ENCODE measurements around the gene FANCC.

DNA sequence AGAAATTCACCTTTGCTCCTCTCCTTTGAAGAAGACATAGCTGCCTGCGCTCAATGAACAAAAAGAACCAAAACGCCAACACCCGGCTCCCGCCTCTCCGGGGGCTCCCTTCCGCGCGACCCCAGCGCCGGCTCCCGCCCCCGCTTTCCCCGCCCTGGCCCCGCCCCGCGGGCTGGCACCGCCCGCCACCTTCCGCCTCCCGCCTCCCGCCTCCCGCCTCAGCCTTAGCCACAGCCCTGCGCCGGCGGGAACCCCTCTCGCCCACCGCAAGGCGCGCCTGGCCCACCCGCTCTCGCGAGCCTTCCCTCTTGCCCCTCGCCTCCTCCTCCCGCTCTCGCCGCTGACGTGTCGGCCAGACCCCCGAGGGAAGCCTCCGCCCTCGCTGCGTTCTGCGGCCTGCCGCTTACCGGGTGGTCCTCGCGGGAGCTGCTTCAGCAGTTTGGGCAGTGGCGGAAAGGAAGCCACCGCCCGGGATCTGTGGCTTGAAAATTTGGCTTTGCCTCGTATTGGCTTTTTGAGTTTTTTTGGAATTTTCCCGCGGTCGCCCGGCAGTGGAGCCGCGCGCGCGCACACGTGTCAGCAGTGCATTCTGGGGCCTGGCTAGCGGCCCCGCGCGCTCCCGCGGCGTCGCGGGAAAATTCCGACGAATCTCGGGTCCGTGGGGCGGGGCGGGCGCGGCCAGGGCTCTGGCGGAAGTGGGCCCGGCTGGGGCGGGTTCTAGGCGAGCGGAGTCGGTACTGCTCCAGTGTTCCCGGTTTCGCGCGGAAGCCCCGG lies at the start of gene FANCC:
- TF ChIP-seq, protein P1, sequence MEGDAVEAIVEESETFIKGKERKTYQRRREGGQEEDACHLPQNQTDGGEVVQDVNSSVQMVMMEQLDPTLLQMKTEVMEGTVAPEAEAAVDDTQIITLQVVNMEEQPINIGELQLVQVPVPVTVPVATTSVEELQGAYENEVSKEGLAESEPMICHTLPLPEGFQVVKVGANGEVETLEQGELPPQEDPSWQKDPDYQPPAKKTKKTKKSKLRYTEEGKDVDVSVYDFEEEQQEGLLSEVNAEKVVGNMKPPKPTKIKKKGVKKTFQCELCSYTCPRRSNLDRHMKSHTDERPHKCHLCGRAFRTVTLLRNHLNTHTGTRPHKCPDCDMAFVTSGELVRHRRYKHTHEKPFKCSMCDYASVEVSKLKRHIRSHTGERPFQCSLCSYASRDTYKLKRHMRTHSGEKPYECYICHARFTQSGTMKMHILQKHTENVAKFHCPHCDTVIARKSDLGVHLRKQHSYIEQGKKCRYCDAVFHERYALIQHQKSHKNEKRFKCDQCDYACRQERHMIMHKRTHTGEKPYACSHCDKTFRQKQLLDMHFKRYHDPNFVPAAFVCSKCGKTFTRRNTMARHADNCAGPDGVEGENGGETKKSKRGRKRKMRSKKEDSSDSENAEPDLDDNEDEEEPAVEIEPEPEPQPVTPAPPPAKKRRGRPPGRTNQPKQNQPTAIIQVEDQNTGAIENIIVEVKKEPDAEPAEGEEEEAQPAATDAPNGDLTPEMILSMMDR (IDR thresholded peaks at IDR 0.05; ENCODE audit: low read depth, low read length, missing input control), result no peak
- TF ChIP-seq, protein P2, sequence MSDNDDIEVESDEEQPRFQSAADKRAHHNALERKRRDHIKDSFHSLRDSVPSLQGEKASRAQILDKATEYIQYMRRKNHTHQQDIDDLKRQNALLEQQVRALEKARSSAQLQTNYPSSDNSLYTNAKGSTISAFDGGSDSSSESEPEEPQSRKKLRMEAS (IDR thresholded peaks at IDR 0.05), result no peak
- no peak for TF ChIP-seq TAF1 (conservative IDR thresholded peaks at IDR 0.05)
- TF ChIP-seq, protein P3, sequence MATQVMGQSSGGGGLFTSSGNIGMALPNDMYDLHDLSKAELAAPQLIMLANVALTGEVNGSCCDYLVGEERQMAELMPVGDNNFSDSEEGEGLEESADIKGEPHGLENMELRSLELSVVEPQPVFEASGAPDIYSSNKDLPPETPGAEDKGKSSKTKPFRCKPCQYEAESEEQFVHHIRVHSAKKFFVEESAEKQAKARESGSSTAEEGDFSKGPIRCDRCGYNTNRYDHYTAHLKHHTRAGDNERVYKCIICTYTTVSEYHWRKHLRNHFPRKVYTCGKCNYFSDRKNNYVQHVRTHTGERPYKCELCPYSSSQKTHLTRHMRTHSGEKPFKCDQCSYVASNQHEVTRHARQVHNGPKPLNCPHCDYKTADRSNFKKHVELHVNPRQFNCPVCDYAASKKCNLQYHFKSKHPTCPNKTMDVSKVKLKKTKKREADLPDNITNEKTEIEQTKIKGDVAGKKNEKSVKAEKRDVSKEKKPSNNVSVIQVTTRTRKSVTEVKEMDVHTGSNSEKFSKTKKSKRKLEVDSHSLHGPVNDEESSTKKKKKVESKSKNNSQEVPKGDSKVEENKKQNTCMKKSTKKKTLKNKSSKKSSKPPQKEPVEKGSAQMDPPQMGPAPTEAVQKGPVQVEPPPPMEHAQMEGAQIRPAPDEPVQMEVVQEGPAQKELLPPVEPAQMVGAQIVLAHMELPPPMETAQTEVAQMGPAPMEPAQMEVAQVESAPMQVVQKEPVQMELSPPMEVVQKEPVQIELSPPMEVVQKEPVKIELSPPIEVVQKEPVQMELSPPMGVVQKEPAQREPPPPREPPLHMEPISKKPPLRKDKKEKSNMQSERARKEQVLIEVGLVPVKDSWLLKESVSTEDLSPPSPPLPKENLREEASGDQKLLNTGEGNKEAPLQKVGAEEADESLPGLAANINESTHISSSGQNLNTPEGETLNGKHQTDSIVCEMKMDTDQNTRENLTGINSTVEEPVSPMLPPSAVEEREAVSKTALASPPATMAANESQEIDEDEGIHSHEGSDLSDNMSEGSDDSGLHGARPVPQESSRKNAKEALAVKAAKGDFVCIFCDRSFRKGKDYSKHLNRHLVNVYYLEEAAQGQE (IDR thresholded peaks at IDR 0.05), result peak; percentile 28
- peak; percentile 45 for TF ChIP-seq SP1 (IDR thresholded peaks at IDR 0.05)
- TF ChIP-seq, protein P4, sequence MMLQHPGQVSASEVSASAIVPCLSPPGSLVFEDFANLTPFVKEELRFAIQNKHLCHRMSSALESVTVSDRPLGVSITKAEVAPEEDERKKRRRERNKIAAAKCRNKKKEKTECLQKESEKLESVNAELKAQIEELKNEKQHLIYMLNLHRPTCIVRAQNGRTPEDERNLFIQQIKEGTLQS (IDR thresholded peaks at IDR 0.05), result no peak
- TF ChIP-seq YY1 (IDR thresholded peaks at IDR 0.05), result peak; percentile 10
- no peak for TF ChIP-seq HNF4A (conservative IDR thresholded peaks at IDR 0.05)

Data from liver (tissue), 3 donors.